ENCODE data around the gene SPINK1.

SPINK1 gene

GRCh38 chr5:147821766-147822165 lies 9.7 kb downstream of the SPINK1 start:
- no peaks in the 10 kb centered on the region for H3K27me3 ChIP-seq (ENCODE audit: insufficient read depth, low read depth, severe bottlenecking)
- TF ChIP-seq CTCF (IDR thresholded peaks at IDR 0.05; ENCODE audit: low read depth, low read length) = no peak
- no peaks in the 10 kb centered on the region for H3K9me3 ChIP-seq (ENCODE audit: severe bottlenecking)
- H3K36me3 ChIP-seq = no peaks in the 10 kb centered on the region
- no peak overlapping the region for H3K27ac ChIP-seq
- H3K4me3 ChIP-seq (ENCODE audit: low read depth, low read length) = no peak overlapping the region
- DNase-seq = no peak

- Histone ChIP-seq H3K27me3 (ENCODE audit: insufficient read depth, low read depth, severe bottlenecking) (no peaks in the 10 kb centered on the region), H3K4me3 (ENCODE audit: low read depth, low read length) (no peak overlapping the region), H3K27ac (no peak overlapping the region), H3K9me3 (ENCODE audit: severe bottlenecking) (no peaks in the 10 kb centered on the region), H3K36me3 (no peaks in the 10 kb centered on the region)
- TF ChIP-seq CTCF (IDR thresholded peaks at IDR 0.05; ENCODE audit: low read depth, low read length) = no peak
- no peak for DNase-seq
These were observed 12.2 kb downstream of the SPINK1 start for GRCh38 chr5:147819261-147819770.

- no peak for DNase-seq
These were observed 13.2 kb downstream of the SPINK1 start for GRCh38 chr5:147818290-147818689.

GRCh38 chr5:147813696-147814095 lies 17.8 kb downstream of the SPINK1 start:
- H3K4me3 ChIP-seq (ENCODE audit: low read depth, low read length) = no peak overlapping the region

More at GRCh38 chr5:147818290-147818689, 13.2 kb downstream of the SPINK1 start:
- H3K36me3 ChIP-seq = no peaks in the 10 kb centered on the region
- no peak for TF ChIP-seq CTCF (IDR thresholded peaks at IDR 0.05; ENCODE audit: low read depth, low read length)
- H3K9me3 ChIP-seq (ENCODE audit: severe bottlenecking) = no peaks in the 10 kb centered on the region
- H3K4me3 ChIP-seq (ENCODE audit: low read depth, low read length) = no peak overlapping the region
- H3K27ac ChIP-seq = no peak overlapping the region
- H3K27me3 ChIP-seq (ENCODE audit: insufficient read depth, low read depth, severe bottlenecking) = no peaks in the 10 kb centered on the region

GRCh38 chr5:147809830-147810666 lies 21.4 kb downstream of the SPINK1 start:
- TF ChIP-seq CTCF (IDR thresholded peaks at IDR 0.05; ENCODE audit: low read depth, low read length) = no peak
- Histone ChIP-seq H3K9me3 (ENCODE audit: severe bottlenecking) (no peaks in the 10 kb centered on the region), H3K27me3 (ENCODE audit: insufficient read depth, low read depth, severe bottlenecking) (no peaks in the 10 kb centered on the region), H3K4me3 (ENCODE audit: low read depth, low read length) (no peak overlapping the region), H3K36me3 (no peaks in the 10 kb centered on the region), H3K27ac (no peak overlapping the region)
- no peak for DNase-seq

More at GRCh38 chr5:147813696-147814095, 17.8 kb downstream of the SPINK1 start:
- no peak for DNase-seq
- H3K9me3 ChIP-seq (ENCODE audit: severe bottlenecking) = no peaks in the 10 kb centered on the region
- no peak overlapping the region for H3K27ac ChIP-seq
- no peaks in the 10 kb centered on the region for H3K36me3 ChIP-seq
- H3K27me3 ChIP-seq (ENCODE audit: insufficient read depth, low read depth, severe bottlenecking) = no peaks in the 10 kb centered on the region
- no peak for TF ChIP-seq CTCF (IDR thresholded peaks at IDR 0.05; ENCODE audit: low read depth, low read length)
